Stimulated activated effector memory CD8-positive, alpha-beta T cell treated with anti-CD3 and anti-CD28 coated beads, Interleukin-12 subunit alpha, Interleukin-12 subunit beta, amount 100 ng/mL, for 72 hours (primary cell): ENCODE data around the gene SRRM3.
"Not testable (repeated sequence)": the region's sequence is repeated elsewhere in the genome, so short reads cannot be mapped to it uniquely, and the experiment has no call there.

Experiments used
- ATAC-seq: fragments of 150-1000 bp; cut with Tn5 transposase; 2 replicates; pipeline ENCODE4 v1.10.0; 2021
- DNase-seq, 2 donors: peaks; one replicate each; pipeline ENCODE4 v3.0.0; 2021 to 2022; ENCODE audit warnings: low spot score in 2 of 2
- H3K27ac Mint-ChIP-seq: one replicate; pipeline ENCODE4 v1.8.0; 2022; ENCODE audit warnings: mild to moderate bottlenecking, mixed read lengths
- H3K36me3 Mint-ChIP-seq: one replicate; pipeline ENCODE4 v1.8.0; 2022; ENCODE audit warnings: mild to moderate bottlenecking, mixed read lengths
- H3K4me1 Mint-ChIP-seq: one replicate; pipeline ENCODE4 v1.8.0; 2022; ENCODE audit warnings: mixed read lengths
- H3K4me3 Mint-ChIP-seq: one replicate; pipeline ENCODE4 v1.8.0; 2022; ENCODE audit warnings: mild to moderate bottlenecking, mixed read lengths
- H3K9me3 Mint-ChIP-seq: one replicate; pipeline ENCODE4 v1.8.0; 2022; ENCODE audit warnings: mixed read lengths

SRRM3 gene

DNA sequence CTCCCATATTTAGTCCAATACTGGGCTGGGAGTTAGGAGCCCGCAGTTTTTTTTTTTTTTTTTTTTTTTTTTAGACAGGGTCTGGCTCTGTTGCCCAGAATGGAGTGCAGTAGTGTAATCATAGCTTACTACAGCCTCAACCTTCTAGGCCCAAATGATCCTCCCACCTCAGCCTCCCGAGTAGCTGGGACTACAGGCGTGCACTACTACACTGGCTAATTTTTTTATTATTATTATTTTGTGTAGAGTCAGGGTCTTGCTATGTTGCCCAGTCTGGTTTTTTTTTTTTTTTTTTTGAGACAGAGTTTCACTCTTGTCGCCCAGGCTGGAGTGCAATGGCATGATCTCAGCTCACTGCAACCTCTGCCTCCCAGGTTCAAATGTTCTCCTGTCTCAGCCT lies 13.7 kb downstream of the SRRM3 start:
- ATAC-seq, H3K36me3 Mint-ChIP-seq: not testable (repeated sequence)

DNA sequence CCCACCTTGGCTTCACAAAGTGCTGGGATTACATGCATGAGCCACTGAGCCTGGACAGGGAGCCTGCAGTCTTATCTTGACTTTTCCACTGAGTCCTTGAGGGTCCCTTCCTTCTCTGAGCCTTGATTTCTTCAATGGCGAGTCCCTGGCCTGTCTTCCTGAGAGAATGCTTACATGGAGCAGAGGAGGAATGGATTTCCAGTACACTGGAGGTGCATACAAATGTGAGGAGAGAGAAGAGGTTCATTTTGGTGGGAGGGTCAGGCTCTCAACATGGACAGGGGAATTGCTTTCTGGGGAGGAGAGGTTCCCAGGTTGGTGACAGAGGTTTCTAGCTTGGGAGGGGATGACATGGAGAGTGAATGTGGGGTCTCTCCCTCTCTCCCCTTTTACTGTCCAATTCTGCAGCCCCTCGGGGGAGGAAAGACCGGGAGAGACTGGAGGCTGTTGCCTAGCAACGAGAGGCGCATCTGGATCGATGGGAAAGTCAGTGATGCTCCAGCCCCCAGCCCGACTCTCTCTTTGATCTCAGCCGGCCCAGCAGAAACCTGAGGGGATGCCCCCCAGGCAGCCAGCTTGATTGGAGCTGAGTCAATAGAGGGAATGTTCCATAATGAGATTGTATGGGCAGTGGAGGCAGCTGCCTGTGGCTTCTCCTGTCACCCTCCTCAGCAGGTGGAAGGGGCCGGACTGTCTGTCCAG lies 14.8 kb downstream of the SRRM3 start:
- Mint-ChIP-seq H3K4me1 (no peaks in the 10 kb centered on the region), H3K27ac (no peak overlapping the region), H3K9me3 (no peaks in the 10 kb centered on the region), H3K4me3 (no peak overlapping the region), H3K36me3 (no peaks in the 10 kb centered on the region)
- ATAC-seq (no peak), DNase-seq (no peak)

More for the DNA sequence above, 13.7 kb downstream of the SRRM3 start:
- not testable (repeated sequence) for H3K4me3 Mint-ChIP-seq, H3K27ac Mint-ChIP-seq, H3K9me3 Mint-ChIP-seq, H3K4me1 Mint-ChIP-seq, DNase-seq

DNA sequence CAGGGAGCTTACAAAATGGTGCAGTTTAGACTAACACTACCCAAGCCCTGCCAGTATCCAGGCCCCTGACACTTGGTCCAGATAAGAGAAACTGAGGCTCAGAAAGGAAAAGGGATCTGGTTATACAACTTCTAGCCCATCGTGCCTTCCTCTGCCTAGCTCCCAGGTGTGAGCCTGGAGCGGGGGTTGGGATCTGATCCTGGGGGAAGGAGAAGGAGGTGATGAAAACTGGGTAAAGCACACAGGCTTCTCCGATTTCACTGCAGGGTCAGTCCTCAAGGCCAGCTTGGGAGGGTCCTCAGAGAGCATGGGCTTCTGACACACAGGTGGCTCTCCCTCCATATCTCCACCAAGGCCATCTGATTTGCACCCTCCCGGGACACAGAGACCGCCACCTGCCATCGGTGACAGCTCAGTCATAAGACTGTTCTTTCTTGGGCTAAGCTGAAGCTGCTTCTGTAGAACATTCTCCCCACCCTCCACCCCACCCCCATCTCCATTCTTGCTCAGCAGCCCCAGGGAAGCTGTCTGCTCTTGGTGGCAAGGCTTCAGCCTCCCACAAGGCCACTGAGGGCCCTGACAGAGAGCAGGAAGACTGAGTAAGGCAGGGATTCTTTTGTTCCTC lies 16.4 kb downstream of the SRRM3 start:
- no peak for ATAC-seq
- H3K4me1 Mint-ChIP-seq = no peaks in the 10 kb centered on the region
- no peaks in the 10 kb centered on the region for H3K9me3 Mint-ChIP-seq
- no peak for DNase-seq
- H3K27ac Mint-ChIP-seq = no peak overlapping the region
- H3K36me3 Mint-ChIP-seq = no peaks in the 10 kb centered on the region
- H3K4me3 Mint-ChIP-seq = no peak overlapping the region

- no peaks in the 10 kb centered on the region for H3K4me1 Mint-ChIP-seq
- H3K9me3 Mint-ChIP-seq = no peaks in the 10 kb centered on the region
- no peak for DNase-seq
- ATAC-seq = no peak
- H3K4me3 Mint-ChIP-seq = no peak overlapping the region
- no peaks in the 10 kb centered on the region for H3K36me3 Mint-ChIP-seq
- no peak overlapping the region for H3K27ac Mint-ChIP-seq
These were observed 18.7 kb downstream of the SRRM3 start for GRCh38 chr7:76220185-76221057.

GRCh38 chr7:76222333-76222732 lies 20.6 kb downstream of the SRRM3 start:
- Mint-ChIP-seq H3K4me1 (peaks cover 5% of the 10 kb centered on the region), H3K4me3 (no peak overlapping the region), H3K9me3 (peaks cover 2% of the 10 kb centered on the region), H3K27ac (no peak overlapping the region), H3K36me3 (no peaks in the 10 kb centered on the region)
- no peak for DNase-seq
- no peak for ATAC-seq

DNA sequence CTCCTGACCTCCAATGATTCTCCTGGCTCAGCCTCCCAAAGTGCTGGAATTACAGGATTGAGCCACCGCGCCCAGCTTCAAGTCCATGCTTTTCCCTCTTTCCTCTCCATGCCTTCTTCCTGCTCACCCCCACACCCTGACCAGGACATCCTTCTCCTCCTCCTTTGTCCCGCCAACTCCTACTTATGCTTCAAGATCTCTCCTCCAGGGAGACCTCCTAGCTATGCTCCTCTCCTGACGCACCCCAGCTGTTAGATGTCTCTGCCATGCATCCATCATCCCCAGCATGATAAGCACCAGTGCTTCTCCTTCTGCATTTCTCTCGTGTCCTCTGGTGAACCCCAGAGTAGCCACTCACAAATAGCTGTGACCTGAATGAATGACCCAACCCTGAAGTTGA lies 21.1 kb downstream of the SRRM3 start:
- Mint-ChIP-seq H3K27ac (no peak overlapping the region), H3K4me3 (no peak overlapping the region), H3K9me3 (peaks cover 2% of the 10 kb centered on the region), H3K4me1 (peaks cover 5% of the 10 kb centered on the region), H3K36me3 (no peaks in the 10 kb centered on the region)
- no peak for ATAC-seq
- DNase-seq = no peak

GRCh38 chr7:76223286-76223972 lies 21.7 kb downstream of the SRRM3 start:
- Mint-ChIP-seq H3K36me3 (no peaks in the 10 kb centered on the region), H3K4me1 (peaks cover 5% of the 10 kb centered on the region), H3K9me3 (peaks cover 2% of the 10 kb centered on the region), H3K27ac (no peak overlapping the region), H3K4me3 (no peak overlapping the region)
- no peak for DNase-seq
- ATAC-seq = no peak

DNA sequence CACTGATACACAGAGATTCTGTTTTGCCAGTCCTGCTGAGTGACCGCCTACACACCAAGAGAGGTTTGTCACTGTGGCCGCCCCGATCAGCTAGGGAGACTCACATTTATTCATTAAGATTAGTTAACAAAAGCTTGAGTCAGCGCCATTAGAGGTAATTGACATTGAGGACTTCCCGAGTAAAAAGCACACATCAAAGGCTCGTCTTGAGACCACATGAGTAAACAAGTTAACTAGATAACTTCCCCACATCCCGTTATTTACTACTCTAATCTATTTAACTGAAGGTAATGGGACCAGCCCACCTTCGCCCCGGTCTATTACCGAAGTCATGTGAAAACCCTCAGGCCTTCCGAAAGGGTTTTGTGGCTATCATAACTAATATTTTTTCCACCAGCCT lies 23.0 kb downstream of the SRRM3 start:
- no peaks in the 10 kb centered on the region for H3K36me3 Mint-ChIP-seq
- H3K4me1 Mint-ChIP-seq = peaks cover 5% of the 10 kb centered on the region
- no peak overlapping the region for H3K27ac Mint-ChIP-seq
- H3K4me3 Mint-ChIP-seq = no peak overlapping the region
- H3K9me3 Mint-ChIP-seq = peaks cover 2% of the 10 kb centered on the region
- no peak for ATAC-seq
- no peak for DNase-seq

- ATAC-seq (no peak), DNase-seq (no peak)
- H3K27ac Mint-ChIP-seq = no peak overlapping the region
- peaks cover 5% of the 10 kb centered on the region for H3K4me1 Mint-ChIP-seq
- peaks cover 2% of the 10 kb centered on the region for H3K9me3 Mint-ChIP-seq
- H3K4me3 Mint-ChIP-seq = no peak overlapping the region
- H3K36me3 Mint-ChIP-seq = no peaks in the 10 kb centered on the region
These were observed 23.7 kb downstream of the SRRM3 start for GRCh38 chr7:76225379-76225778.

DNA sequence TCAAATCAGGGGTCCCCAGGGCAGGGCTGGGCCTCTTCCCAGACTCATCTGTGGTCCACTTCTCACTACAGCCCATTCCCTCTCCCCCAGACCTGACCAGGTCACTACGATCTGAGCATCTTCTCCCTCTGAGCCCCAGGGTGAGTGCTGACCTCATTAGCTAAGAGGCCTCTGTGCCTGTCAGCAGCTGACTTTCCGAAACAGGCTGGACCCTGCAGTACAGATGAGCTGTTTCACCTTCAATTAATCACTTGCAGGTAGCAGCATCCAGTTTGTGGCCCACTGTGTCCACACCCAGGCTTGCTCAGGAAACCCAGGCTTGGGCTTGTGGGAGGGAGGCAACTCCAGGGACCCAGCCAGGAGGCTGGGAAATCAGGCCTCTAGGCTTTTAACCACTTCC lies 24.3 kb downstream of the SRRM3 start:
- no peak overlapping the region for H3K27ac Mint-ChIP-seq
- no peaks in the 10 kb centered on the region for H3K36me3 Mint-ChIP-seq
- peaks cover 5% of the 10 kb centered on the region for H3K4me1 Mint-ChIP-seq
- DNase-seq = no peak
- H3K9me3 Mint-ChIP-seq = peaks cover 2% of the 10 kb centered on the region
- H3K4me3 Mint-ChIP-seq = no peak overlapping the region
- ATAC-seq = no peak

DNA sequence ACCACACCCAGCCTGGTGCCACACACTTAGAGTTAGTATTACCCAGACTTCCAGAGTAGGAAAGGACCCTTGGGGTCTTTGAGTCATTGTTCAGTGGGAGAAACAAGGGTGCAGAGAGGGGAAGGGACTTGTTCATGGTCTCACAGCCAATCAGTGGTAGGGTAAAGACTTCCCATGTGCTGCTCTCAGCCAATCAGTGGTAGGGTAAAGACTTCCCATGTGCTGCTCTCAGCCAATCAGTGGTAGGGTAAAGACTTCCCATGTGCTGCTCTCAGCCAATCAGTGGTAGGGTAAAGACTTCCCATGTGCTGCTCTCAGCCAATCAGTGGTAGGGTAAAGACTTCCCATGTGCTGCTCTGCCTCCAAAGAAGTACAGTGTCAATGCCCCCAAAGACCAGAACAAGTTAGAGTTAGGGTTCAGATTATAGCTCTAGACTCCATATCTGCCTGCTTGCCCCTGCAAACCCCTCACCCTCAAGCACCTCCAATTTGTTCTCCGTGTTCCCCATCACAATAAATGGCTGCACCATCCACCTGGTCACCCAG lies 25.3 kb downstream of the SRRM3 start:
- not testable (repeated sequence) for H3K36me3 Mint-ChIP-seq, H3K27ac Mint-ChIP-seq, H3K4me1 Mint-ChIP-seq, H3K9me3 Mint-ChIP-seq, H3K4me3 Mint-ChIP-seq, DNase-seq, ATAC-seq

DNA sequence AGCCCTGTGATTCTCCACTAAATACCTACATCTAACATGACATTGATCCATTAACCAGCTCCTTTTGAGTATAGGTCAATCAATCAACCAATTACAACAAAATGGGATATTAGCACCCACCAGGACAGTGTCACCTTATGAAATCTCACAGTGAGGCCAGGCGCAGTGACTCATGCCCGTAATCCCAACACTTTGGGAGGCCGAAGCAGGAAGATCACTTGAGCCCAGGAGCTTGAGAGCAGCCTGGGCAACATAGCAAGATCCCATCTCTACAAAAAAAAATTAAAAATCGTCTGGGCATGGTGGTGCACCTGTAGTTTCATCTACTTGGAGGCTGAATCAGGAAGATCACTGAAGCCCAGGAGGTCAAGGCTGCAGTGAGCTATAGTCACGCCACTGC lies 28.5 kb downstream of the SRRM3 start:
- peaks cover 2% of the 10 kb centered on the region for H3K9me3 Mint-ChIP-seq
- H3K4me1 Mint-ChIP-seq = peaks cover 11% of the 10 kb centered on the region
- no peaks in the 10 kb centered on the region for H3K36me3 Mint-ChIP-seq
- DNase-seq = no peak
- H3K4me3 Mint-ChIP-seq = no peak overlapping the region
- no peak overlapping the region for H3K27ac Mint-ChIP-seq
- ATAC-seq = no peak

DNA sequence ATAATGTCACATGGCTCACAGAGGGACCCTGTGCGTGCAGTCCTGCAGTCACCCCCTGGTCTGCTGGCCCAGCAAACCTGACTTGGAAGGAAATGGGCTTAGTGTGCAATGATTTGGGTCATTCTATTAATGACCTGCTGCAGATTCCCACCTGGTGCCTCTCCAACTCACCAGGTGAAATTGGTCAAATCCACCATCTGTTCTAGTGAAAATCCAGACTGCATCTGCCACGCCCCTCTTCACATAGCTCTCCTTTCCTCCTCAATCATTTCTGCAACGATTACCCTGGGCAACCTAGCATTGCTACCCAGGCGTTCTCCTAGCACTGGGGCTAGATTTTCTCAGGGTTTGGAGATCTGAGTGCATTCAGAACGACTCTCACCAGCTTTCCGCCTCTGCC lies 29.4 kb downstream of the SRRM3 start:
- H3K36me3 Mint-ChIP-seq = no peaks in the 10 kb centered on the region
- no peak overlapping the region for H3K27ac Mint-ChIP-seq
- H3K4me3 Mint-ChIP-seq = no peak overlapping the region
- H3K4me1 Mint-ChIP-seq = peaks cover 7% of the 10 kb centered on the region
- no peaks in the 10 kb centered on the region for H3K9me3 Mint-ChIP-seq
- ATAC-seq = no peak
- no peak for DNase-seq

GRCh38 chr7:76231583-76231982 lies 29.9 kb downstream of the SRRM3 start:
- ATAC-seq = no peak
- H3K27ac Mint-ChIP-seq = no peak overlapping the region
- H3K4me3 Mint-ChIP-seq = no peak overlapping the region

GRCh38 chr7:76232698-76233097 lies 31.0 kb downstream of the SRRM3 start:
- Mint-ChIP-seq H3K27ac (no peak overlapping the region), H3K4me1 (peaks cover 6% of the 10 kb centered on the region), H3K4me3 (no peak overlapping the region), H3K9me3 (no peaks in the 10 kb centered on the region), H3K36me3 (no peaks in the 10 kb centered on the region)
- ATAC-seq = no peak
- no peak for DNase-seq

More at GRCh38 chr7:76231583-76231982, 29.9 kb downstream of the SRRM3 start:
- Mint-ChIP-seq H3K4me1 (peaks cover 6% of the 10 kb centered on the region), H3K9me3 (no peaks in the 10 kb centered on the region), H3K36me3 (no peaks in the 10 kb centered on the region)
- DNase-seq = no peak
